ENCODE data around the gene RGS3. TPM values are rescaled to one million over a fixed set of nuclear protein-coding genes. Genes with fewer than 3 reads are reported as not detected.

Gene RGS3
- total RNA-seq, 4 donors from 2014 or later = 76.0 to 169 (median 105) TPM

GRCh38 chr9:113509463-113509862, 45.9 kb downstream of the RGS3 start:
- TF ChIP-seq, protein P1, sequence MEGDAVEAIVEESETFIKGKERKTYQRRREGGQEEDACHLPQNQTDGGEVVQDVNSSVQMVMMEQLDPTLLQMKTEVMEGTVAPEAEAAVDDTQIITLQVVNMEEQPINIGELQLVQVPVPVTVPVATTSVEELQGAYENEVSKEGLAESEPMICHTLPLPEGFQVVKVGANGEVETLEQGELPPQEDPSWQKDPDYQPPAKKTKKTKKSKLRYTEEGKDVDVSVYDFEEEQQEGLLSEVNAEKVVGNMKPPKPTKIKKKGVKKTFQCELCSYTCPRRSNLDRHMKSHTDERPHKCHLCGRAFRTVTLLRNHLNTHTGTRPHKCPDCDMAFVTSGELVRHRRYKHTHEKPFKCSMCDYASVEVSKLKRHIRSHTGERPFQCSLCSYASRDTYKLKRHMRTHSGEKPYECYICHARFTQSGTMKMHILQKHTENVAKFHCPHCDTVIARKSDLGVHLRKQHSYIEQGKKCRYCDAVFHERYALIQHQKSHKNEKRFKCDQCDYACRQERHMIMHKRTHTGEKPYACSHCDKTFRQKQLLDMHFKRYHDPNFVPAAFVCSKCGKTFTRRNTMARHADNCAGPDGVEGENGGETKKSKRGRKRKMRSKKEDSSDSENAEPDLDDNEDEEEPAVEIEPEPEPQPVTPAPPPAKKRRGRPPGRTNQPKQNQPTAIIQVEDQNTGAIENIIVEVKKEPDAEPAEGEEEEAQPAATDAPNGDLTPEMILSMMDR (IDR thresholded peaks at IDR 0.05) = no peak
- no peak for DNase-seq (ENCODE audit: low spot score)
- no peak for ATAC-seq (ENCODE audit: low FRiP score)

DNA sequence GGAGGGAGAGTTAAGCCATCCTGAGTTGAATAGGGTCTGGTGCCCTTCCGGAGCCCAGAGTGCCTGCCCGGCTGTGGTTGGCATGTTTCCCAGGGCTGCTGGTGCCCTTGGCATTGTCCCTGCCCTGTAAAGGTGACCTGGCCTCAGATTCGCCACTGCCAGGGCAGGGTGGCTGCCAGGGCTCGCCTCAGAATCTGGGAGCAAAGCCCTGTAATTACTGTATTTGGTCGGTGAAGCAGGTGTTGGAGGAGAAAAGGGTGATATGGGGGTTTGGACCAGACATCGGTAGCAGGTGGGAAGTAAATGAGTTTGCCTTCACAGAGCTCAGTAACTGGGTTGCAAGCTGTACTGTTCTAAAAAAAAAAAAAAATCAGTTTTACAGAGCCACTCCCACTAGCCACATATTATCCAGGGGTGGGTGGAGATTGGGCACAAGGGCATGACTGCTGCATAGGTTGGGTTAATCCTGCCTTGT, 47.6 kb downstream of the RGS3 start:
- DNase-seq (ENCODE audit: low spot score) (no peak), ATAC-seq (ENCODE audit: low FRiP score) (no peak)
- TF ChIP-seq, protein P1 (IDR thresholded peaks at IDR 0.05) = no peak

DNA sequence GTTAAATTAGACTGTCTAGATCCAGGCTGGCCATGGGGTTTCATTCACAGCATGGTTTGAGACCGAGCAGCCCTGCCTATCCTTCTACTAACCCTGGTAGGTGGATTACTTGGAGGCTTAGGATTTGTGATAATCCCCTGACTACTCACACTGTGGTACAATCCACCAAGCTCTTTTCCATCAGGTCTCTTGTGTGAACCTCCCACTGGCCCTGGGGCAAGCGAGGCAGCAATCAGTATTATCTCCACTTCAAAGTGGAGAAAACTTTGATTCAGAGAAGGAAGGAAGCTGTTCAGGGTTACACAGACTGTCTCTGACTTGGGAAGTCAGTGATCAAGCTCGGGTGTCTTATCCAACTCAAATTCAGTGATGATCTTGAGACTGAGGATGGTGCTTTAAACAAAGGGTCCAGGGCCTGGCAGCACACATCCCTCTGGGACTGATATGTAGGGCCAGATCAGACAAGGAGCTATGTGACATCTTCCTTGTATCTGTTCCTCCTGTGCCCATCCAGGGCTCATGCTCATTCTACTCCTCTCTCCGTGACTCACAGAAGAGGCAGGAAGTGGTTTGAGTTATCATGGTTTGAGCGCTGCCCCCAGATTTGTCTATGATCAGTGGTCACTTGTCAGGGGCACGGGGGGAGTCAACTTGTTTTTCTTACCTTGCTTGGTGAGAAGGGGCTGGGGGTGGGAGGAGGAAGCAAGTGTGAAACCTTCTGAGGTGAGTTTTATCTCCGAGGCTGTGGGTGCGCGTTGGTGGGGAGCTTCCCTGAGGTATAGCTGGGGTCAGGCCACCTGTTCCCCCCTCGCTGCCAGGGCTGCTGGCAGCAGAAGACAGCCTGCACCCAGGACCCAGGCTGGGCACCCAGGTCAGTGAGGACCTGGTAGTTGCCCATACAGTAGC, 48.6 kb downstream of the RGS3 start:
- TF ChIP-seq, protein P1 (IDR thresholded peaks at IDR 0.05) = no peak
- DNase-seq (ENCODE audit: low spot score) (no peak), ATAC-seq (ENCODE audit: low FRiP score) (no peak)

GRCh38 chr9:113513111-113513510, 49.6 kb downstream of the RGS3 start:
- TF ChIP-seq, protein P1 (IDR thresholded peaks at IDR 0.05) = no peak
- no peak for ATAC-seq (ENCODE audit: low FRiP score)
- DNase-seq (ENCODE audit: low spot score) = no peak

DNA sequence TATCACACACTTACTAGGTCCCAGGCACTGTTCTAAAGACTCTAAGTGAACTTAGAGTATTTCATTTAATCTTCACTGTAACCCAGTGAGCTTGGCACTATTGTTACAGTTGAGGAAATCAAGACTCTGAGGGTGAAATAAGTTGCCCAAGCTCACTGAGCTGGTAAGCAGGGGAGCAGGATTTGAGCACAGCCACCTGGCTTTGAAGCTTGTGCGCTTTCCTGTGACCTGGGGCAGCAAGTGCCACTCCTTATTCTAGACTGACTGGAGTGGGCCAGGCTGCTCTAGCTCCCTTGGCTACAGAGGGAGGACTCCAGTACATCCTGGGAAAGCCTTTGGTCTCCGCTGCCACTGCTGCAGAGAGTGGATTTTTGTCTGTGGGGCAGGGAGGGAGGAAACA, 50.0 kb downstream of the RGS3 start:
- TF ChIP-seq, protein P1 (IDR thresholded peaks at IDR 0.05) = no peak
- DNase-seq (ENCODE audit: low spot score) (no peak), ATAC-seq (ENCODE audit: low FRiP score) (no peak)

- DNase-seq (ENCODE audit: low spot score) = no peak
- no peak for ATAC-seq (ENCODE audit: low FRiP score)
- TF ChIP-seq, protein P1 (IDR thresholded peaks at IDR 0.05) = no peak
Measured at GRCh38 chr9:113514061-113514460, 50.5 kb downstream of the RGS3 start.

DNA sequence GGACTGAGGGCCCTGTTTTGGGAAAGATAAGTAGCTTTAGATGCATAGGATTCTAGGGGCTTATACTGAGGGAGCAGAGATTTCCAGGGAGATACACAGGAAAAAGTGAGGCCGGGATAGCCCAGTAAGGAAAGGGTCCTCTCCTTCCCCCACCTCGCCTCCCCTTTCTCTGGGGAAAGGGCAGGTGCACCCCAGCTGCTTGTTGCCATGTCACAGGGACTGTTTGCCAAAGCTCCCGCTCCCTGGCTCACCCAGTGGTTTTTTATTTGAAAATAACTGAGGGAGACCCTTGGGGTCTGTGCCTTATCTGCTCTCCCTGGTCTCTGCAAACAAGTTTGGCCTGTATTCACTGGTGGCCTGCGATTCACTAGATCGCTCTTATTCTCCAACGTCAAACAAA, 51.2 kb downstream of the RGS3 start:
- no peak for DNase-seq (ENCODE audit: low spot score)
- TF ChIP-seq, protein P1 (IDR thresholded peaks at IDR 0.05) = no peak
- no peak for ATAC-seq (ENCODE audit: low FRiP score)

Data from omental fat pad (tissue), 4 donors.